Activated CD8-positive, alpha-beta T cell treated with anti-CD3 and anti-CD28 coated beads for 36 hours (primary cell): ENCODE measurements around the gene C16orf74. TPM values are rescaled to one million over a fixed set of nuclear protein-coding genes. Genes with fewer than 3 reads are reported as not detected.

ENCODE experiments used
- ATAC-seq: fragments of 200-7000 bp; cut with Tn5 transposase; one replicate; pipeline ENCODE4 v1.10.0; 2021; ENCODE audit warnings: mild to moderate bottlenecking, moderate library complexity
- CTCF ChIA-PET: fragments of 350-600 bp; sonication (Branson Sonifier 250); formaldehyde crosslinking; loops from one replicate; lab custom pipeline; 2021; ENCODE audit warnings: antibody characterized with exemption; lab: Charles Lee
- POLR2A ChIA-PET: fragments of 350-600 bp; sonication (Branson Sonifier 250); formaldehyde crosslinking; loops from one replicate; lab custom pipeline; 2021; ENCODE audit warnings: antibody characterized with exemption; lab: Charles Lee
- DNase-seq: peaks from one replicate; pipeline ENCODE4 v3.0.0-alpha.2; 2020
- H3K27ac Mint-ChIP-seq: one replicate; pipeline ENCODE4 v1.8.0; 2021; ENCODE audit warnings: mild to moderate bottlenecking, mixed read lengths
- H3K27me3 Mint-ChIP-seq: one replicate; pipeline ENCODE4 v1.8.0; 2021; ENCODE audit warnings: mixed read lengths
- H3K36me3 Mint-ChIP-seq: one replicate; pipeline ENCODE4 v1.8.0; 2021; ENCODE audit warnings: low read depth, mixed read lengths
- H3K4me1 Mint-ChIP-seq: one replicate; pipeline ENCODE4 v1.8.0; 2021; ENCODE audit warnings: low read depth, mixed read lengths
- H3K4me3 Mint-ChIP-seq: one replicate; pipeline ENCODE4 v1.8.0; 2021; ENCODE audit warnings: mild to moderate bottlenecking, moderate library complexity, mixed read lengths
- H3K9me3 Mint-ChIP-seq: one replicate; pipeline ENCODE4 v1.8.0; 2021; ENCODE audit warnings: mixed read lengths
- CTCF ChIP-seq: fragments of 200-600 bp; IDR thresholded peaks from one replicate; pipeline ENCODE4 v1.8.0; 2022; ENCODE audit warnings: antibody characterized with exemption, mild to moderate bottlenecking
- intact Hi-C: fragments of 100-400 bp; cut with micrococcal nuclease; formaldehyde crosslinking; loops from one replicate; pipeline ENCODE4 v1.10.0; 2022
- total RNA-seq, 2 experiments: library from RNA; stranded (reverse); gene quantifications; one replicate each; pipeline ENCODE4 v1.2.3, GENCODE V29; 2021

The C16orf74 gene
- total RNA-seq, 2 experiments from 2014 or later, result 1.1 to 1.4 TPM

- H3K4me1 Mint-ChIP-seq, result no peaks in the 10 kb centered on the region
Observed at GRCh38 chr16:85704900-85705846, 45.7 kb downstream of the C16orf74 start.

DNA sequence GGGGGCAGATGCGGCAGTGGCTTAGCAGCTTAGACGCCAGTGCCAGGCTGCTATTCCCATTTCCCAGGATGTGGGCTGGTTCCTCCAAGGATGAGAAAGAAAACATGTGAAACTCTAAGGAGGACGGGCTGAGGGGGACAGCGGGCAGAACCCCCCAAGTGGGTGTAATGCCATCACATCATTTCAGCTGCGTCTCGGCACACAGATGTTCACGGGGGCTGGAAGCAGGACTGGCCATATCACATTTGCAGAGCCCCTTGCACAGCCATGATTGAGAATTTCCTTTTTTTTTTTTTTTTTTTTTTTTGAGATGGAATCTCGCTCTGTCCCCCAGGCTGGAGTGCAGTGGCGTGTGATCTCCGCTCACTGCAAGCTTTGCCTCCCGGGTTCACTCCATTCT lies 46.9 kb downstream of the C16orf74 start:
- ChIA-PET POLR2A (no interaction called here), CTCF (interaction anchor here (1.0 to 1.5 kb wide), 2 partner anchors 13 to 56 kb away, joined by 3 to 5 read pairs; no protein-coding TSS in a partner anchor)
- H3K27me3 Mint-ChIP-seq, result no peaks in the 10 kb centered on the region
- DNase-seq (no peak), ATAC-seq (no peak)
- H3K27ac Mint-ChIP-seq, result no peak overlapping the region
- H3K36me3 Mint-ChIP-seq, result no peaks in the 10 kb centered on the region
- no peak overlapping the region for H3K4me3 Mint-ChIP-seq
- no peak for TF ChIP-seq CTCF
- no peaks in the 10 kb centered on the region for H3K9me3 Mint-ChIP-seq
- no peaks in the 10 kb centered on the region for H3K4me1 Mint-ChIP-seq
- intact Hi-C loops, result no loop called here

More at GRCh38 chr16:85704900-85705846, 45.7 kb downstream of the C16orf74 start:
- TF ChIP-seq CTCF, result no peak
- H3K36me3 Mint-ChIP-seq, result no peaks in the 10 kb centered on the region
- ChIA-PET CTCF (no interaction called here), POLR2A (no interaction called here)
- intact Hi-C loops, result no loop called here
- H3K4me3 Mint-ChIP-seq, result no peak overlapping the region
- no peaks in the 10 kb centered on the region for H3K9me3 Mint-ChIP-seq
- H3K27me3 Mint-ChIP-seq, result no peaks in the 10 kb centered on the region
- H3K27ac Mint-ChIP-seq, result no peak overlapping the region
- ATAC-seq (no peak), DNase-seq (no peak)

DNA sequence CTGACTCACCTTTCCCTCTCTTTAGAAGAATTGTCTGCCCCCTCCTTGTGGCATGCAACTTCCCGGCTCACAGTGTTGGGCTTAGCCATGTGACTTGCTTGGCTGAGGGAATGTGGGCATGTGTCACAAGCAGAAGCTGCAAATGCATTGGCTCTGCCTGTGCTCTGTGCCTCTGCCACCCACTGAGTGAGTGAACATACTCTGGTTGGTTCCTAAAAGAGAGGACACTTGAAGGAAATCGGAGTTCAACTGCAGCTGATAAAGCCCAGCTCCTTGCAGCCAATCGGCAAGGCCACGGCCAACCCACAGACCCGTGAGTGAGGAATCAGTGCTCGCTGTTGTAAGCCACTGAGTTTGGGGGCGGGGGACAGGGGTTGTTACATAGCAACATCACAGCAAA lies 51.3 kb downstream of the C16orf74 start:
- ATAC-seq (no peak), DNase-seq (no peak)
- no peak overlapping the region for H3K27ac Mint-ChIP-seq
- H3K9me3 Mint-ChIP-seq, result no peaks in the 10 kb centered on the region
- no peak for TF ChIP-seq CTCF
- peaks cover 4% of the 10 kb centered on the region for H3K27me3 Mint-ChIP-seq
- H3K36me3 Mint-ChIP-seq, result no peaks in the 10 kb centered on the region
- CTCF ChIA-PET, result interaction anchor here (1.5 kb wide), 1 partner anchor 19 kb away, joined by 6 read pairs; no protein-coding TSS in a partner anchor
- intact Hi-C loops, result no loop called here
- no peaks in the 10 kb centered on the region for H3K4me1 Mint-ChIP-seq
- POLR2A ChIA-PET, result no interaction called here
- H3K4me3 Mint-ChIP-seq, result no peak overlapping the region

DNA sequence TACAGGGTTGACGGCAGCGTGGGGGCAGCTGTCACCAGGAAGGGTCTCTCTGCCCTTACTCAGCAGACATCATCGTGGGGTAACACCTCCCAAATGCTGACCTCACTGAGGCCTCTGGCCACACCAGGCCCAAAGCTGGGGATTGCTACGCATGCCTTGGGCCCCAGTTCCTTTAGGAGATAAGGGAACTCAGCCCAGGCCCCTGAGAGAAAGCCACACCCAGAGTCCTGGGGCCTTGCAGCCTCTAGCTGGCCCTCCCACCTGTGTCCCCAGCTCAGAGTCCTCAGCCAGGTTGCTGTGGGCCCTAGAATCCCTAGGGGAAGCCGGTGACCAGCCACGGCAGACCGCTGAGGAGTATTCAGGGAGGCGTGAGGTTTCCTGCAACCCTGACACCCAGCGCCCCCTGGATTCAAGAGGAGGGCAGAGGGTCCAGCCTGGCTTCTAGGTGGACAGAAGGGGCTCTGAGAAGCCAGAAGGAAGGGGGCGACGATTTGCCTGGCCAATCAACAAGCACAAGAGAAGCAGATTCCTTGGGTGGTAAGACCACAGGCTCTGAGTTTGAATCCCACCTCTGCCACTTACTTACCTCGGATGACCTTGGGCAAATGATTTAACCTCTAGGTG lies 51.8 kb downstream of the C16orf74 start:
- TF ChIP-seq CTCF, result no peak
- peaks cover 4% of the 10 kb centered on the region for H3K27me3 Mint-ChIP-seq
- H3K36me3 Mint-ChIP-seq, result no peaks in the 10 kb centered on the region
- H3K4me1 Mint-ChIP-seq, result no peaks in the 10 kb centered on the region
- DNase-seq, result no peak
- H3K9me3 Mint-ChIP-seq, result no peaks in the 10 kb centered on the region
- no peak overlapping the region for H3K4me3 Mint-ChIP-seq
- CTCF ChIA-PET, result interaction anchor here (0.7 to 1.5 kb wide), 2 partner anchors 17 to 20 kb away, joined by 4 to 6 read pairs; no protein-coding TSS in a partner anchor
- intact Hi-C loops, result no loop called here
- POLR2A ChIA-PET, result interaction anchor here (1.1 kb wide), 1 partner anchor 13 kb away, joined by 3 read pairs; no protein-coding TSS in a partner anchor
- no peak overlapping the region for H3K27ac Mint-ChIP-seq
- ATAC-seq, result no peak
